Amygdala (tissue), 56 donors: ENCODE measurements around the gene WNT9A.
"Not testable (repeated sequence)": the region's sequence is repeated elsewhere in the genome, so short reads cannot be mapped to it uniquely, and the experiment has no call there.

Experiments
- DNase-seq, 56 donors: peaks; one replicate each; lab custom pipeline; 2025; lab: John Stamatoyannopoulos, UW

The WNT9A gene

GRCh38 chr1:227947676-227948492 is at the start of gene WNT9A:
Gene WNT9A, minus strand, starts transcription at chr1:227947932. Its CDS starts 45 bp downstream, at chr1:227947887.
- peak in 1 of 56 donors; percentile 39 for DNase-seq

- no peak for DNase-seq
Observed at GRCh38 chr1:227996187-227996950, 48.6 kb upstream of the WNT9A start.

DNA sequence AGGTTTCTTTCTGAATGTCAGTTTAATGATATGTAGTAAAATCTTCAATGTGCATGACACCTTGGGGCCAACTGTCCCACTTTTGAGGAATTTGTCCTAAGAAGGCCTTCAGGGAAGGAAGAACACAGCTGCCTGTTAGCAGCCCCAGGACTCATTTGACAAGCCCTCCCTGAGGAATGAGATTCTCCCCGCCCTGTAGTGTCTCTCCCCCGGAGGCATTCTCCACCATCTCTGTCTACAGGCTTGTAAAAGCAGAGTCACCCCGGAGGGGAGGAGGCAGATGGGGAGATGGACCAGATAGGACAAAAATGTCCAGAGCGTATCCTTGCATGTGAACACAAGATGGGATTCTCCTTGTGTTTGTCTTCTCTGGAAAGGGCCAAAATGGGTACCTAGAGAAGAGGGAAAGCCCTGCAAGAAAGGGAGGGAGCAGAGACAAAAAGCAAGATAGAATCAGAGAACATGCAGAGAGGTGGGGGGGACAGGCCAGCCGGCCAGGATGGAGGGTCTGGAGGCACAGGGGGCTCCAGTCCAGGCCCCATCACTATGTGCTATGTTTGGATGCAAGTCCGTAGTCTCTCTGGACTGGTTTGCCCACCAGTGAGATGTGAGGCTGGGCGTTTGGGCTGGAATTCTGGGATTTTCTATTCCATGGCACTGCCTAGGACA is 47.0 kb upstream of the WNT9A start:
- DNase-seq: no peak

DNA sequence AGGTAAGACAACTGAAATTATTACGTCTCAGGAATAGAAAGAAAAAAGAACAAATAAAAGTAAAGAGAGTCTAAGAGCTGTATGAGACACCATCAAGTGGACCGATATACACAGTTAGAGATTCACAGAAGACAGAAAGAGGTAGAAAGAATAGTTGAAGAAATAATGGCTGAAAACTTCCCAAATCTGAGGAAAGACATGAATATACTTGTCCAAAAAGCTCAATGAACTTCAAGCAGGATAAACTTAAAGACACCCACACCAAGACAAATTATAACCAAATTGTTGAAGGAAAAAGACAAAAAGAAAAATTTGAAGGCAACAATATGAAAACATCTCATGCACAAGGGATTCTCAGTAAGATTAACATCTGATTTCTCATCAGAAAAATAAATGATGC is 39.4 kb upstream of the WNT9A start:
- no peak for DNase-seq

- not testable (repeated sequence) for DNase-seq
Observed at GRCh38 chr1:227975583-227976283, 28.0 kb upstream of the WNT9A start.

DNA sequence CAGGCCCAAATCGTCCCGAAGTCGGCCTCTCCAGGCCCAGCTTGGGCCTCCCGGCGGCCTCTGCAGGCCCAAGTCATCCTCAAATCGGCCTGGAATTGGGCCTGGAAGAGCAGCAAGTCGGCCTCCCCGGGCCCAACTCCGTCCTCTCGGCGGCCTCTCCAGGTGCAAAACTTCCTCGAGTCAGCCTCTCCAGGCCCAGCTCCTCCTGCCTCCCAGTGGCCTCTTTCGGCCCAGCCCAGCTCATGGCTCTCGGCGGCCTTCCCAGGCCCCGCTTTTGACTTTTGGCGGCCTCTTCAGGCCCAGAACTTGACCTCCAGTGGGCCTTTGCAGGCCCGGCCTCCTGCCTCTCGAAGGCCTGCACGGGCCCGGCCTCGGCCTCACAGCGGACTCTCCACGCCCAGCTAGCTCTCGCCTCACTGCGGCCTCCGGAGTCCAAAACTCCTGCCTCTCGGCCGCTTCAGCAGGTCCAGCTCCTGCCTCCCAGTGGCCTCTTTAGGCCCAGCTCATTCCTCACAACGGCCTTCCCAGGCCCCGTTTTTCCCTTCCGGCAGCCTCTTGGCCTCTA is 26.1 kb upstream of the WNT9A start:
- not testable (repeated sequence) for DNase-seq

- DNase-seq: not testable (repeated sequence)
Observed at GRCh38 chr1:227972843-227973374, 25.2 kb upstream of the WNT9A start.

GRCh38 chr1:227972283-227972679 is 24.5 kb upstream of the WNT9A start:
- not testable (repeated sequence) for DNase-seq

GRCh38 chr1:227971643-227972282 is 24.0 kb upstream of the WNT9A start:
- not testable (repeated sequence) for DNase-seq

DNA sequence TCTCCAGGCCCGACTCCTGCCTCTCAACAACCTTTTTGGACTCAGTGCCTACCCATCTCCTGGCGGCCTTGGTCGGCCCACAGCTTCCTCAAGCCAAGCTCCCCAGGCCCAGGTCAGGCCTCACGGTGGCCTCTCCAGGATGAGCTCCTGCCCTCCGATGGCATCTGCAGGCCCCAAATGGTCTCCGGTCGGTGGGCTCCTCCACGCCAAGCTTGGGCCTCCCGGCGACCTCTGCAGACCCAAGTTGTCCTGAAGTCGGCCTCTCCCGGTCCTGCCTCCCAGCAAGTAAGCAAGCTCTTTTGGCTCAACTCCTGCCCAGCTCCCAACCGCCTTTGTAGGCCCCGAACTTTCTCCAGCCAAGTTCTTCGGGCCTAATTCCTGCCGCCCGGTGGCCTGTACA is 23.5 kb upstream of the WNT9A start:
- not testable (repeated sequence) for DNase-seq

GRCh38 chr1:227970076-227970995 is 22.6 kb upstream of the WNT9A start:
- not testable (repeated sequence) for DNase-seq

DNA sequence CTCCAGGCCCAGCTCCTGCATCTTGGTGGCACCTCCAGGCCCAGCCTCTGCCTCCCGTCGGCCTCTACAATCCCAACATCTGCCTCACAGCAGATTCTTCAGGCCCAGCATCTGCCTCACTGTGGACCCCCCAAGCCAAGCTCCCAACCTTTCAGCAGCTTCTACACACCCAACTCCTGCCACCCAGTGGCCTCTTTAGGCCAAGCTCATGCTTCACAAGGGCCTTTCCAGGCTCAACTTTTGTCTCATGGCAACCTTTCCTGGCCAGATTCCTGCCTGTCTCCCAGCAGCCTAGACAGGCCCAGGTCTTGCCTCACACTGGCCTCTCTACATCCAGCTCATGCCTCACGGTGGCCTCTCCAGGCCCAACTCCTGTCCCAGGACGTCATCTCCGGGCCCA is 20.1 kb upstream of the WNT9A start:
- DNase-seq: not testable (repeated sequence)

DNA sequence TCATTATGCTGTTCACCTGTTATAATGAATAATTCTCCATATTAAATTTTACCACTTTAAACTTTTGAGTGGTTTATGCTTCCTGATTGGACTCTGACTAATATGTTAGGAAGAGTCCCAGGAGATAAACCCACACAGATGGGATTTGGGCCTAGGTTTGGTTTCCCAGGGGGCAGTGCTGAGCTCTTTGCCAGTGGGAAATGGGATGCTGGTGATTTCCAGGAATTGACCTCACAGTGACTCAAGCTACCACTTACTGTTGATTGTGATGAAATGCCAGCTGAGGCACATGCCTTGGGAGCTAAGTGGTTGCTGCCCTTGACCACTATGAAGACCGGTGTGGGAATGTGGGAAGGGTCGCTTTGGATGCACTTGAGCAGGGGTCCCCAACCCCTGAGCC is 19.0 kb upstream of the WNT9A start:
- DNase-seq: not testable (repeated sequence)

GRCh38 chr1:227961651-227962466 is 14.1 kb upstream of the WNT9A start:
- DNase-seq: no peak

DNA sequence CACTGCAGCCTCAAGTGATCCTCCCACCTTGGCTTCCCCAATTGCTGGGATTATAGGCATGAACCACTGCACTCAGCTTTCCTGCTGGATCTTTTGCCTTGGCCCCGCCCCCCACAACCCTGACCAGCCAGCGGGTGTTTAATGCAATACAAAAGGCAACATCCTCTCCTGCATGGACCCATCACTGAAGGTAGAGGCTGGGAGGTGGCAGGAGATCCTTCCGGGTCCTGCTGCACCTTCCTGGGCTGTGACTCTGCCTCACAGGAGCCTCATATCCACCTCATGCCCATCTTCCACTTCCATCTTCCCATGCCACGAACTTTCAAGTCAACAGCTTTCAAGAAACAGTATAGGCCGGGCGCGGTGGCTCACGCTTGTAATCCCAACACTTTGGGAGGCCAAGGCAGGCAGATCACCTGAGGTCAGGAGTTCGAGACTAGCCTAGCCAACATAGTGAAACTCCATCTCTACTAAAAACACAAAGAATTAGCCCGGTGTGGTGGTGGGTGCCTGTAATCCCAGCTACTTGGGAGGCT is 11.7 kb upstream of the WNT9A start:
- DNase-seq: no peak

DNA sequence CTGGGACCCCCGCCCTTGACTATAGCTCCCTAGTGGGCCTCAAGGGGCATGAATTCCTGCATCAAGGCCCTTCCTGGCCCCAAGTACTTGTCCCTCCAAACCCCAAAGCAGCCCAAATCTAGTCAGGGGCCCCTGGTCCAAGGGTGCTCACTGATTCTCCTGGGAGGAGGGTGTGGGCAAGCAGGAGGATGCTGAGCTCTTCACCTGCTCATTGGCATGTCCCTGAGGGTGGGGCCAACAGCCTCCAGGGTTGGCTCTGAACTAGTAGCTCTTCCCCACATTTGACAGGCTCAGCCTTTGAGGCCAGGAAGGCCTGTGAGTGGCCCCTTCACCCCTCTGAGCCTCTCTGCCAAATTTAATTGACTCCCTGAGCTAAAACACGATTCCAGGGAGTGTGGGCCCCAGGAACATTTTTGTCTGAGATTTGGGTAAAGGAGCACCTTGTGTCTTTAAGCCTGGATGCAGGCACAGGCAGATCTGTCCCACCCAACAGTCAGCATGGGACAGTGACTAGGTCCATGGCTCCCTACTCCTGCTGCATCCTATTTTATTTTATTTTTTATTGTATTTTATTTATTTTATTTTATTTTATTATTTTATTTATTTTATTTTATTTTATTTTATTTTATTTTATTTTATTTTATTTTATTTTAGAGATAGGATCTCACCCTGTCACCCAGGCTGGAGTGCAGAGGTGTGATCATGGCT is 11.0 kb upstream of the WNT9A start:
- no peak for DNase-seq
